Endothelial cell (in vitro differentiated cells): Measurements from ENCODE around the gene GET3. TPM values are rescaled to one million over a fixed set of nuclear protein-coding genes. Genes with fewer than 3 reads are reported as not detected.

ENCODE experiments used
- DNase-seq: peaks from one replicate; pipeline ENCODE4 v3.0.0; 2021; ENCODE audit warnings: low spot score
- H3K27ac Mint-ChIP-seq: one replicate; pipeline ENCODE4 v1.8.0; 2021; ENCODE audit warnings: mixed read lengths, inconsistent platforms; ENCODE audit not compliant: unreplicated experiment
- H3K27me3 Mint-ChIP-seq: one replicate; pipeline ENCODE4 v1.8.0; 2021; ENCODE audit warnings: mild to moderate bottlenecking, moderate library complexity, mixed read lengths, inconsistent platforms; ENCODE audit not compliant: unreplicated experiment
- H3K36me3 Mint-ChIP-seq: one replicate; pipeline ENCODE4 v1.8.0; 2021; ENCODE audit warnings: mild to moderate bottlenecking, low read depth, mixed read lengths, inconsistent platforms; ENCODE audit not compliant: unreplicated experiment
- H3K4me1 Mint-ChIP-seq: one replicate; pipeline ENCODE4 v1.8.0; 2021; ENCODE audit warnings: mild to moderate bottlenecking, mixed read lengths, inconsistent platforms; ENCODE audit not compliant: unreplicated experiment
- H3K4me3 Mint-ChIP-seq: one replicate; pipeline ENCODE4 v1.8.0; 2021; ENCODE audit warnings: mild to moderate bottlenecking, mixed read lengths, inconsistent platforms; ENCODE audit not compliant: unreplicated experiment
- H3K9me3 Mint-ChIP-seq: one replicate; pipeline ENCODE4 v1.8.0; 2021; ENCODE audit warnings: mixed read lengths, inconsistent platforms; ENCODE audit not compliant: unreplicated experiment
- CTCF ChIP-seq: fragments of 200-600 bp; sonication (generic); IDR thresholded peaks from one replicate; pipeline ENCODE4 v1.5.0; 2021; ENCODE audit warnings: antibody characterized with exemption; ENCODE audit not compliant: unreplicated experiment
- total RNA-seq: library from RNA; stranded (reverse); fragmentation: NEBNext Ultra II Directional; extraction: Animal tissue kit (Norgen Biotek cat#: 25700); gene quantifications from one replicate; pipeline ENCODE4 v1.2.1, GENCODE V29; 2021; ENCODE audit not compliant: unreplicated experiment

Gene GET3
- total RNA-seq, 1 donor from 2014 or later, result 77.9 TPM

- peak overlapping the region; percentile 67 for H3K4me3 Mint-ChIP-seq
- peak overlapping the region; percentile 80 for H3K27ac Mint-ChIP-seq
- H3K27me3 Mint-ChIP-seq, result peaks cover 27% of the 10 kb centered on the region
- peaks cover 23% of the 10 kb centered on the region for H3K4me1 Mint-ChIP-seq
- H3K9me3 Mint-ChIP-seq, result no peaks in the 10 kb centered on the region
- no peak for DNase-seq
- no peak for TF ChIP-seq CTCF
- H3K36me3 Mint-ChIP-seq, result no peaks in the 10 kb centered on the region
Measured at GRCh38 chr19:12789098-12789903, 52.0 kb downstream of the GET3 start.

GRCh38 chr19:12789904-12790619 lies 52.8 kb downstream of the GET3 start:
- DNase-seq, result peak; percentile 88
- H3K4me3 Mint-ChIP-seq, result peak overlapping the region; percentile 87
- no peaks in the 10 kb centered on the region for H3K9me3 Mint-ChIP-seq
- H3K27me3 Mint-ChIP-seq, result peaks cover 28% of the 10 kb centered on the region
- no peak for TF ChIP-seq CTCF
- peaks cover 23% of the 10 kb centered on the region for H3K4me1 Mint-ChIP-seq
- H3K36me3 Mint-ChIP-seq, result no peaks in the 10 kb centered on the region
- peak overlapping the region; percentile 76 for H3K27ac Mint-ChIP-seq

- Mint-ChIP-seq H3K4me1 (peaks cover 23% of the 10 kb centered on the region), H3K36me3 (no peaks in the 10 kb centered on the region), H3K4me3 (peak overlapping the region; percentile 87), H3K9me3 (no peaks in the 10 kb centered on the region), H3K27me3 (peaks cover 28% of the 10 kb centered on the region), H3K27ac (peak overlapping the region; percentile 76)
- no peak for DNase-seq
- TF ChIP-seq CTCF, result no peak
Measured at GRCh38 chr19:12790628-12791344, 53.5 kb downstream of the GET3 start.

GRCh38 chr19:12791345-12792050 lies 54.2 kb downstream of the GET3 start, which contains the start of gene JUNB:
JUNB (plus strand) TSS chr19:12791486; CDS start chr19:12791772, 286 bp downstream.
- Mint-ChIP-seq H3K36me3 (no peaks in the 10 kb centered on the region), H3K27ac (peak within 1 kb of the TSS; percentile 76), H3K4me1 (peaks cover 27% of the 10 kb centered on the region), H3K9me3 (no peaks in the 10 kb centered on the region), H3K4me3 (peak within 1 kb of the TSS; percentile 87), H3K27me3 (peaks cover 33% of the 10 kb centered on the region)
- DNase-seq, result peak; percentile 94
- TF ChIP-seq CTCF, result no peak
